ENCODE measurements around the gene CRELD1.

CRELD1 gene

GRCh38 chr3:9906480-9906879 lies 27.2 kb upstream of the CRELD1 start:
- DNase-seq, result no peak

- DNase-seq, result no peak
Observed at GRCh38 chr3:9908286-9908685, 25.3 kb upstream of the CRELD1 start.

GRCh38 chr3:9909221-9910013 lies 24.2 kb upstream of the CRELD1 start:
- DNase-seq, result peak in 1 of 5 experiments; percentile 26

GRCh38 chr3:9911863-9912262 lies 21.8 kb upstream of the CRELD1 start:
- no peak for DNase-seq

GRCh38 chr3:9912294-9912935 lies 21.2 kb upstream of the CRELD1 start:
- peak in 1 of 5 experiments; percentile 85 for DNase-seq

- no peak for DNase-seq
Observed at GRCh38 chr3:9913601-9914000, 20.0 kb upstream of the CRELD1 start.

GRCh38 chr3:9914011-9914410 lies 19.6 kb upstream of the CRELD1 start:
- DNase-seq, result no peak

GRCh38 chr3:9914559-9915253 lies 18.9 kb upstream of the CRELD1 start:
- DNase-seq, result no peak

- peak in 2 of 5 experiments; percentile 19 to 37 for DNase-seq
Observed at GRCh38 chr3:9915254-9916141, 18.1 kb upstream of the CRELD1 start.

GRCh38 chr3:9916346-9916733 lies 17.3 kb upstream of the CRELD1 start:
- DNase-seq, result no peak

GRCh38 chr3:9916734-9917680 lies 16.6 kb upstream of the CRELD1 start, which contains the start of gene IL17RC:
Gene IL17RC (plus strand): TSS chr3:9917098. CDS start chr3:9917316, 218 bp downstream.
- DNase-seq, result no peak

- DNase-seq, result no peak
Observed at GRCh38 chr3:9917820-9918219, 15.8 kb upstream of the CRELD1 start.

GRCh38 chr3:9918261-9919038 lies 15.2 kb upstream of the CRELD1 start:
- DNase-seq, result no peak

- no peak for DNase-seq
Observed at GRCh38 chr3:9928158-9928557, 5.5 kb upstream of the CRELD1 start.

GRCh38 chr3:9930804-9931418 lies 2.7 kb upstream of the CRELD1 start:
- DNase-seq, result peak in 1 of 5 experiments; percentile 49

- no peak for DNase-seq
Observed at GRCh38 chr3:9932535-9932842, 1.1 kb upstream of the CRELD1 start.

GRCh38 chr3:9932843-9933560 lies 632 bp upstream of the CRELD1 start:
- DNase-seq, result peak; percentile 74 to 89 (median 82)

GRCh38 chr3:9934235-9934621 lies 594 bp downstream of the CRELD1 start:
- peak in 2 of 5 experiments; percentile 30 to 41 for DNase-seq

- DNase-seq, result no peak
Observed at GRCh38 chr3:9934993-9935392, 1.4 kb downstream of the CRELD1 start.
